Stimulated activated CD4-positive, alpha-beta T cell treated with anti-CD3 and anti-CD28 coated beads, TNF-alpha, amount 100 ng/mL, for 24 hours (primary cell): Measurements from ENCODE around the gene OSBPL2.
A peak's percentile ranks its signal among the peaks of the same experiment; 100 is the strongest.

Source experiments
- DNase-seq, 3 experiments: peaks; one replicate each; pipeline ENCODE4 v3.0.0-alpha.2; 2020; ENCODE audit warnings: low read depth in 3 of 3

The OSBPL2 gene

GRCh38 chr20:62301773-62302340 lies 63.5 kb downstream of the OSBPL2 start:
- peak; percentile 74 to 89 (median 82) for DNase-seq

DNA sequence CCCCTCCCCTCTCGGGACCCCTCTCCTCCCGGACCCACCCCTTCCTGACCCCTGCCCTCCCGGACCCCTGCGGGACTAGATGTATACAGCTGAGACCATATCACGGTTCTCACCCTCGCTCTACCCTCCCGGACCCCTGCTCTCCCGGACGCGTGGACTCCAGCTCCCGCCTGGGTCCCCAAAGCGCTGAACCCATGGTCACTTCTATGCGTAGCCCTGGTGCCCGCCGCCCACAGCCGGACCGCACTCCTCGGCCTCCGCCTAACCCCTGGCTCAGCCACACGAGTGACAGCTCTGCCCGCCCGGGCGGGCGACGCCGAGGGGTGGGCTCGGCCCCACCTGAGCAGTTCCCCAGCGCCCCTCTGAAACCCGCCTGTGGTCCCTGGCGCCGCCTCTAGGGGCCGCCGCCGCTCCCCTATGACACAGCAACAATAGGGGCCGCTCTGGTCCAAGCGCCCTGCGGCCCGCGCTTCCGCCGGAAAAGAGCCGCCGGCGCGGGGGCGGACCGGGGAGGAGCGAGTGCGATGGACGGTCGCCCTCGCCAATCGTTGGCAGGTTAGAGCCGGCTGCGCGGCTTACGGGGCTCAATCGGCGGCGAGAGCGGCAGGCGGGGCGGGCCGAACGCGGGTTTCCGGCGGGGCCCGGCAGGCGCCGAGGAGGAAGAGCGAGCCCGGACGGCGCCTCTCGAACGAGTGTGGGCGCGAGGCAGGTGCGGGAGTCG lies 64.2 kb downstream of the OSBPL2 start, which contains the start of gene ADRM1:
Gene ADRM1 (plus strand): TSS at position 657 of the 721 bp plus-strand sequence. CDS start 572 bp downstream, outside the sequence.
- DNase-seq = peak; percentile 89 to 94 (median 93)

- no peak for DNase-seq
Observed at GRCh38 chr20:62303062-62303339, 64.7 kb downstream of the OSBPL2 start.

GRCh38 chr20:62303340-62304226 lies 65.3 kb downstream of the OSBPL2 start:
- no peak for DNase-seq

DNA sequence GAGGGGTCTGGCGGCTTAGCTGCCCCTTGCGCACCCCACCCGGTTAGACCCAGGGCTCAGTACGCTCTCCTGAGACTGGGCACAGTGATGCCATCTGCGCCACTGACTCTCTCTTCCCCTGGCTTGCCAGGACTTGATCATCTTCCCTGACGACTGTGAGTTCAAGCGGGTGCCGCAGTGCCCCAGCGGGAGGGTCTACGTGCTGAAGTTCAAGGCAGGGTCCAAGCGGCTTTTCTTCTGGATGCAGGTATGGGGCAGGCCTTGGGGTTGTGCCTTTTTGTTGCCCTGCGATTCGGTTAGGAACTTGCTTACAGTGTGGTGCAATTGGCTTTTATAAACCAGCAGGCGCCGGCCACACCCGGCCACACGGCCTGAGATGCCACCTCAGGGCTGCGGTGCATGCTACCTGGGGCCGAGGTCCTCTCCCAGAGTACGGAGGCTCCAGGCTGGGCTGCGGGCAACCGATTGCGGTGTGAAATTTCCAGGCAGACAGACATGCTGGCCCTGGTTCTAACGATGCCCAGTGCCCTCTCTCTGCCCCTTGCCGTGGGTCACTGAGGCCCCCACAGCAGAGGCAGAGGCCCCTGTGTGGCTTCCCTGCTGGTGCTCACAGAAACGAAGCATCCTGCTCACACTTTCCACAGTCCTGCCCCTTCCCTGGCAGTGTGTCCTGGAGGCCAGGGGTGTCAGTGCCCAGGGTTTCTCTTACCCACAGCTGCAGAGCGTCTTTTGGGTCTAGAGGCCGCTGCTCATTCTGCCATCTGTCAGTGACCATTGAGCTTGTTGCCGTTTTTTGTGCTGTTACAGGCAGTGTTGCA lies 66.2 kb downstream of the OSBPL2 start:
- no peak for DNase-seq

DNA sequence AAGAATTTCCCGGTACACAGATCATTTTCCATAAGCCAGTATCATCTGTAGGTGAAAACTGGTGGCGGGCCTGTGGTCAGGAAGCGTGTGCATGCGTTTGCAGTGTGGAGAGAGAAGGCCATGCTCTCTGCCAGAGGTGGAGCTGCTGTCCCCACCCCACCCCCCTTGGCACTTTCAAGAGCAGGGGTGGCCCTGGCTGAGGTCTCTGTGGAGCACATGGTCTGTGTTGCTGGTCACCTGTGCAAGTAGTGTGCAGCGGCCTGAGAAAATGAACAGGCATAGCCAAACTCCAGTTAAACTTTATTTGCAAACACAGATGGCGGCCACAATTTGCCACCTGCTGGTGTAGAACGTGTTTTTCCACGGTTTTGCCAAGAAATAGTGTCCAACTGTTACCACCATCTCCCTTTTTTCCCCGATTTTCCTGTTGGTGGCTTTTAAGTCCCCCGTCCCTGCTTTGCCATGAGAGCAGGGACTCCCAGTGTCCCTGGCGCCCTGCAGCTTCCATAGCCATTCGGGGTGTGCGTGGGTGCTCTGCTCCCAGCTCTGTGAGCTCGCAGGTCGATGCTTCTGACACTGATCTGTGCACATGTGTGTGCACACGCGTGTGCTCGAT lies 66.9 kb downstream of the OSBPL2 start:
- no peak for DNase-seq

GRCh38 chr20:62305765-62306413 lies 67.6 kb downstream of the OSBPL2 start:
- DNase-seq = no peak

DNA sequence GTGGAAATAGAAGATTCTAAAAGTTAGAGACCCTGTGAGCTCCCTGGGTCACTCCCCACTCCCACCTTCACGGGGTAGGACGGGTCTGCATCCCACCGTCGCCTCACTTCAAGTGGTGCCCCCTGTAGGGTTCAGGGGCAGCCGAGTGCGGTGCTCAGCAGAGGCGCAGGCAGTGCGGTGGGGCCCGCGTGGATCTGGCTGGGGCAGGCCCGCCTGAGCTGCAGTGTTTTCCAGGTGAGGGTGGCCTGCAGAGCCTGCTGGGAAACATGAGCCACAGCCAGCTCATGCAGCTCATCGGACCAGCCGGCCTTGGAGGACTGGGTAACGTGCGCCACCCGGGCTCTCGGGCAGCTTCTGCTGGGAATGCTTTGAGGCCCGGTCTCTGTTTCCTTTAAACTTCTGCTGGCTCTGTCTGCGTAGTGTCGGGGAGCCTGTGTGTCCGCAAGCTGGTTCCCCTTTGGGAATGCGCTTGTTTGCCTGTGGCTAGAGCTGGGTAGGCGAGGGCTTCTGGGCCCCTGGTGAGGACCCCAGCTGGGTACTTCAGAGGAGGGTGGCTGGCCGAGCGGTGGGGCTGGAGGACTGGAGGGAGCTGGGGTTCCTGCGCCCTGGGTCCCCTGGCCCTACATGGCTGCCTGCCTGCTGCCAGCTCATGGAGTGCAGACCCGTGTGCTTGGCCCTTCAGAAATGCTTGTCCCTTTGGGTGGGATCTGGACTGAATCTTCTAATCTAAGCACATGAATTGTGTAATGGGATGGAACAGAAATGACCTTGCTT lies 68.3 kb downstream of the OSBPL2 start:
- DNase-seq = no peak

DNA sequence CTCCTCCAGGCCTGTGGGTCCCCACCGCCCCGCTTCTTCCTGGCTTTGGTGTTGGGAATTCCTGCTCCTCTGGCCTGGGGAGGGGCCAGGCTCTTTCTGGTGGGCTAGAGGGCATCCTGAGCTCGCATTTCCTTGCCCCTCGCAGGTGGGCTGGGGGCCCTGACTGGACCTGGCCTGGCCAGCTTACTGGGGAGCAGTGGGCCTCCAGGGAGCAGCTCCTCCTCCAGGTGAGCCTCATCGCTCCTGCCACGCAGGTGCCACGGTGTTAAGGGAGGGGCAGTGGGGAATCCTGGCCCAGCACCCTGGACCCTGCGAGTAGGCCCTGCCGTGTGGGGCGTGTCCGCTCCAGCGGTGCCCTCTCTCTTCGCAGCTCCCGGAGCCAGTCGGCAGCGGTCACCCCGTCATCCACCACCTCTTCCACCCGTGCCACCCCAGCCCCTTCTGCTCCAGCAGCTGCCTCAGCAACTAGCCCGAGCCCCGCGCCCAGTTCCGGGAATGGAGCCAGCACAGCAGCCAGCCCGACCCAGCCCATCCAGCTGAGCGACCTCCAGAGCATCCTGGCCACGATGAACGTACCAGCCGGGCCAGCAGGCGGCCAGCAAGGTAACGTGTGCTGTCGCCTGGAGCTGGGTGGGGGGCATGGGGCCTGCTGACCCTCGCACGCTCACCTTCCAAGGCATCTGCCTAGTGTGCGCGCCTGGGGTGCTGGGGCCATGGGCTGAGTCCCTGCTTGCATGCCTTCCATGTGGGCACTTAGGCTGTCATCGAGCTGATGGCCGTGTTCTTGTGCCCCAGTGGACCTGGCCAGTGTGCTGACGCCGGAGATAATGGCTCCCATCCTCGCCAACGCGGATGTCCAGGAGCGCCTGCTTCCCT lies 69.1 kb downstream of the OSBPL2 start:
- DNase-seq = no peak

- no peak for DNase-seq
Observed at GRCh38 chr20:62308102-62308822, 69.9 kb downstream of the OSBPL2 start.

- no peak for DNase-seq
Observed at GRCh38 chr20:62309198-62309944, 71.0 kb downstream of the OSBPL2 start.

DNA sequence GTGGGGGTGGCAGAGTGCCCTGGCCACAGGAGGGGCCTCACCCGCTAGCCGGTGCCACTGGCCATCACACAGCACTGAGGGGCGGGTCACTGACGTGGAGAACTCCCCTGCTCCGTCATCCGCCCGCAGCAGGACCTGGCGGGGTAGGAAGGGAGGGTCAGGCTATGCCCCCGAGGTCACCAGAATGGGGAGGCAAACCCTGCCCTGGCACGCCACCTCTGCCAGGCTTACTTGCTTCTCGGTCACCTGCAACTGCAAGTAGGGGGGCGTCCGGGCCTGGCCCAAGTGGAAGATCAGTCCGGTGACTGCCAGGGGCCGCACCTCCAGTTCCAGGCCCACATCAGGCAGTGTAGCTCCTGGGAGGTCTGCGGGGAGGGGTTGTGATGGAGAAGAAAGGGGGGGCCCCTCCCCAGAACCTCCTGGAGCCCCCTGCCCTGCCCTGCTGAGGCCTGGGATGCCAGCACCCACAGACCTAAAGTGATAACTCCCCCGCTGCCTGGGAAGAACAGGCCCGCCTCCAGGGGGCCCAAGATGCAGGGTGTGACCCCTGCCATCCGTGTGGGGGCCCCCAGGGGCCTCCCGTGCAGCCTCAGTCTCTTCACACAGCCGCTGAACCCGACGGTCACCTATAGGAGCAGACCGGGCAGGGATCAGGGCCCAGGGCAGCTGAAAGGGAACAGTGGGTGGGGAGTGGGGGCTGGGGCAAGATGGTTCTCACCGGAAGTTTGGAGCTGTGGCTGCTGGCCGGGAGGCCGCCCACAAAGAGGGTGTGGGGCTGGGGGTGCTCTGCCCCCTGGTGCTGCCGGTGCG lies 71.8 kb downstream of the OSBPL2 start:
- DNase-seq = no peak

DNA sequence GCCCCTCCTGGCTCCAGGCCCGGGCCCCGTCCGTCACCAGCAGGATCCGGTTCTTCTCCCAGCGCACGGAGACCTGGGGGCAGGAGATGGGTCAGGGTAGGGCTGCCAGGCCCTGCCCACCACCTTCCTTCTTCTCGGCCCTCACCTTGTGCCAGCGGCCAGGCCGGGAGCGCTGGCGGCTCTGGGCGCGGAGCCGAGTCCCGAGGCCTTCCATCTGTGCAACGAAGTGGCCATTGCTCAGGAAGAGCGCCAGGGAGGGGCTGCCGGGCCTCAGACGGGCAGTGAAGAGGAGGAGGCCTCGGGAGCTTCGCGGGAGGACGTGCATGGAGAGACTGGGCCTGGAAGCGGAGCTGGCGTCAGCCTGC lies 72.4 kb downstream of the OSBPL2 start:
- no peak for DNase-seq

DNA sequence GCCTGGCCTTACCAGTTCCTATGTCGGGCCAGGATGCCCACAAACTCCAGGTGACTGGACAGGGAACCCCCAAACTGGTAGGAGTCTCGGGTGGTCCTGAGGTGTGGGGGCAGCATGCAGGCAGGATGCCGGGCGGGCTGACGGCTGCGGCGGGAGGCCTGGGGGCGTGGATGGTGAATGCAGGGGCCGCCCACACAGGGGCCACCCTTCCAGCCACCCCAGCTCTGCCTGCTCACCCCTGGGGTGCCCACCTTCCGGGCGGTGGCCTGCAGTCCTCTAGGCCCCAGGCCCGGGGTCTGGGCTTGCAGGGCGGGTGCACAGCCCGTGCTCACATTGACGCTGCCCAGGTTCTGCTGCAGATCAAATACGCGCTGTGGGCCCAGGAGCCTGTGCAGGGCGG lies 72.8 kb downstream of the OSBPL2 start:
- DNase-seq = no peak

GRCh38 chr20:62311832-62312661 lies 73.7 kb downstream of the OSBPL2 start:
- DNase-seq = no peak

GRCh38 chr20:62312662-62312977 lies 74.3 kb downstream of the OSBPL2 start:
- no peak for DNase-seq
